ENCODE data around the gene SLC35A1.

The SLC35A1 gene

GRCh38 chr6:87534377-87535047 is 61.7 kb downstream of the SLC35A1 start:
- FAIRE-seq: no peak

GRCh38 chr6:87538510-87539260 is 65.9 kb downstream of the SLC35A1 start:
- FAIRE-seq: no peak

GRCh38 chr6:87539554-87539953 is 66.8 kb downstream of the SLC35A1 start:
- FAIRE-seq: no peak

- no peak for FAIRE-seq
Observed at GRCh38 chr6:87540539-87540938, 67.8 kb downstream of the SLC35A1 start.

GRCh38 chr6:87541041-87541440 is 68.3 kb downstream of the SLC35A1 start:
- no peak for FAIRE-seq

- no peak for FAIRE-seq
Observed at GRCh38 chr6:87541744-87542143, 69.0 kb downstream of the SLC35A1 start.

- FAIRE-seq: no peak
Observed at GRCh38 chr6:87543696-87544473, 71.1 kb downstream of the SLC35A1 start.

GRCh38 chr6:87544474-87544735 is 71.6 kb downstream of the SLC35A1 start:
- FAIRE-seq: no peak

- FAIRE-seq: no peak
Observed at GRCh38 chr6:87551799-87552198, 79.0 kb downstream of the SLC35A1 start.

GRCh38 chr6:87553159-87553765 is 80.5 kb downstream of the SLC35A1 start:
- FAIRE-seq: no peak

GRCh38 chr6:87555506-87555905 is 82.7 kb downstream of the SLC35A1 start:
- FAIRE-seq: no peak

GRCh38 chr6:87558446-87558845 is 85.7 kb downstream of the SLC35A1 start:
- FAIRE-seq: no peak

GRCh38 chr6:87561017-87561416 is 88.2 kb downstream of the SLC35A1 start:
- FAIRE-seq: no peak
